HG03045 (cell line): Measurements from ENCODE around the gene CLCN6.

Experiments used
- ATAC-seq: cut with Tn5 transposase; IDR thresholded peaks from one replicate; pipeline ENCODE4 v1.9.1; 2021; ENCODE audit warnings: mild to moderate bottlenecking, moderate library complexity; ENCODE audit not compliant: unreplicated experiment

The CLCN6 gene

GRCh38 chr1:11823366-11824137 lies 17.6 kb downstream of the CLCN6 start:
- no peak for ATAC-seq

GRCh38 chr1:11825131-11825530 lies 19.1 kb downstream of the CLCN6 start:
- ATAC-seq = no peak

- no peak for ATAC-seq
Observed at GRCh38 chr1:11826946-11827345, 21.0 kb downstream of the CLCN6 start.

- no peak for ATAC-seq
Observed at GRCh38 chr1:11828511-11828910, 22.5 kb downstream of the CLCN6 start.

- ATAC-seq = no peak
Observed at GRCh38 chr1:11831945-11832725, 26.1 kb downstream of the CLCN6 start.

- ATAC-seq = no peak
Observed at GRCh38 chr1:11833497-11833896, 27.5 kb downstream of the CLCN6 start.

GRCh38 chr1:11833900-11834299 lies 27.9 kb downstream of the CLCN6 start:
- no peak for ATAC-seq

- no peak for ATAC-seq
Observed at GRCh38 chr1:11835441-11836225, 29.6 kb downstream of the CLCN6 start.

GRCh38 chr1:11836955-11837766 lies 31.2 kb downstream of the CLCN6 start:
- ATAC-seq = no peak

- no peak for ATAC-seq
Observed at GRCh38 chr1:11837767-11838348, 31.9 kb downstream of the CLCN6 start.

- no peak for ATAC-seq
Observed at GRCh38 chr1:11838349-11839272, 32.6 kb downstream of the CLCN6 start.

GRCh38 chr1:11839727-11840705 lies 34.0 kb downstream of the CLCN6 start:
- no peak for ATAC-seq

GRCh38 chr1:11841245-11842153 lies 35.5 kb downstream of the CLCN6 start:
- ATAC-seq = no peak

- ATAC-seq = no peak
Observed at GRCh38 chr1:11842154-11843041, 36.4 kb downstream of the CLCN6 start.

GRCh38 chr1:11845641-11846335 lies 39.8 kb downstream of the CLCN6 start:
- ATAC-seq = no peak
